GM19099 (cell line): ENCODE results near the gene LRMDA.

Source experiments
- POLR2A ChIP-seq: IDR thresholded peaks from 3 replicates; pipeline ENCODE4 v1.6.1; 2011; ENCODE audit warnings: low read depth; ENCODE audit not compliant: insufficient read length; ENCODE audit errors: extremely low read depth

LRMDA gene

DNA sequence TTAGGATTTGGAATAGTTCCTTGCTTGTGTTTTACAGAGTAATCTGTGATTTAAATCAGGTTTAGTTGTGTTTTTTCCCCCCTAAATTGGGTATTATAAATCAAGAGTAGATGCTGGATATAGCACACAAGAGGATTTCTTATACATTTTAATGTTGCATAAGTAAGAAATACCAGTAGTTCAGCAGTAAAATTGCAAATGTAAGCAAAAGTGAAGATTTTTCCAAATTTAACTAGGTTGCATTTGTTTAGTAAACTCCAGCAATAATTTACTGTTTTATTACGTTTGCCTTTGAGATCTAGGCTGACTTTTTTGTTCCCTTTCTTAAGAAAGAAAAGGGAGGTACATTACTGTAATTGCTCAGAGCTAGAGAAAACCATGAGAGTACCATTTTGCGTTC lies 207.3 kb downstream of the LRMDA start:
- no peak for TF ChIP-seq POLR2A

DNA sequence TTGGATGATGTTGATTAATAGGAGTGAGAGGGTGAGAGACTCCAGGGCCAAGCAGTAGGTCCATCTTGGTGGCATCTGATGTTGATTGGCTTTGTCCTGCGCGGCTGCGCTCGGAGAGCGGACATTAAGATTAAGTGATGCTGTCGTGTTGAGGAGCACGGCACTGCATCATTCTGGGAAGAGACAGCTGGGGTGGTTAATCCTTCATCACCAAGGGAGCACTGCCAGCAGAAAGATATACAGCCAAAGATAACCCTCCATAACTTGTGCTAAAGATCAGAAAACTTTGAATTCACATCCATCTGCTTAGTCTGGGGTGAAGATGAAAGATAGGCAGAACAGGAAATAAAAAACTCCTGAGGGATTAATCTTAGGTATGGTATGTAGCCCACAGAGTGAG lies 208.3 kb downstream of the LRMDA start:
- TF ChIP-seq POLR2A, result no peak

DNA sequence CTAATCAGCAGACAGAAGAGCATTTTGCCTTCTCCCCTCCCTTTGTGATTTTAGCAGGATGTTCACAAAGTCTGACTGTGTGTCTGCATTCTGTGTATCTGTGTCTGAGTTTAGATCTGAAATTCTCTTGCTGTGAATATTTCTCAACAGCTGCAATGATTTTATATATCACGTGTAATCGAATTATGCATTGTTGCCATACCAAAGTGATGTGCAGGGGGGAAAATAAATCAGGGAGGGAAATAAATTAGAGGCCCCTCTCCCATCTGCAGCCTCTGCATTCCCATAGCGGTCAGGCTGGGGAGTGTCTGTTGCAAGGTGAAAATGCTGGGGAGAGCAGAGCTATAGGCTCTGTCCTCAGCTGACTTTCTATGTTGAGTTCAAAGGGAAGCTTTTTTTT lies 209.0 kb downstream of the LRMDA start:
- TF ChIP-seq POLR2A, result no peak

- TF ChIP-seq POLR2A, result no peak
Observed at GRCh38 chr10:75640803-75641202, 209.4 kb downstream of the LRMDA start.

GRCh38 chr10:75643405-75643804 lies 212.0 kb downstream of the LRMDA start:
- no peak for TF ChIP-seq POLR2A

- no peak for TF ChIP-seq POLR2A
Observed at GRCh38 chr10:75643944-75644692, 212.7 kb downstream of the LRMDA start.

DNA sequence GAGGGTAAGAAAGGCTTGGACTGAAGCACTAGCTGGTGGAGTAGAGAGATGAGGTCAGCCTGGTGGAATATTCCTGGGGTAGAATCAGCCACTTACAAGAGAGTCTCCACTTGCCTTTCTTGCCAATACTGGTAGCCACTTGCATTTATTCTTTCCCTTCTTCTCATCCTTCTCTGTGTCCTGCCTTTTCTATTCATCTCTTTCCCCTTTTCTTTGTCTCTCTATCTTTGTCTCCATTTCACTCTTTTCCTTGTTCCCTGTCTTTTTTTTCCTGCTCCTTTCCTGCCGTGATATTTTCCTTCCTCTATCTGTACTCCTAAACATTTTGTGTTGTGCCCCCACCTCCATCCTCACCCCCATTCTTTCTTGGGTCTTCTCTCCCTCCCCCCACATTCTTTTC lies 214.3 kb downstream of the LRMDA start:
- no peak for TF ChIP-seq POLR2A

DNA sequence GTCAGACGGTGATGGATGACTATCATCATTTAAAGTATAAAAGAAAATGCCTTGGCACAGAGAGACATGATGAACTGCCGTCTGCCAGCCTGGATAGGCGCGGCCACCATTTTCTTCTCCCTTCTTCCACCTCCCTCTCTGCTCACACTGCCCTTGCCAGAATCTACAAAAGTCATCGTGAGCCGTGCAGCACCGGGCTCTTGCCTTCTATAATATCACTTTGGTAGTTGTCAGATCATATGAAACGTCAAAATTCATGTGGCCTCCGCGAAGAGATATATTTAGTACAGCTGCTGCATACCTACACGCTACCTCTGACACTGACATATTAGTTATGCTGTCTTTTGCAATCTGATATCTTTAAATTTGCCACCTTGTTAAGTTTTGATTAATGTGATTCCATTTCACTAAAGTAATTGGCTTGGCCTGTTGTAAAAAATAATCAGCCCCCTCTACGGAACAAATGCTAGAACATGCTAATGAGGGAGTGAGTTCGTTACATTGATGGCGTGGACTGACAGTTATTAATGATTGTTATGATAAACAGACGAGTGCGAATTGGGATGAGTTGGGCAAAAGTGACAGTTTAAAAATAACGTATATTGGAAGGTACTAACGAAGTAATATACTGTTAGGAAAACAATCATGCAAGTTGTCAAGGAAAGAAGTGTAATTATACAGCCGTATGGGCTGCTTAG lies 214.9 kb downstream of the LRMDA start:
- no peak for TF ChIP-seq POLR2A

DNA sequence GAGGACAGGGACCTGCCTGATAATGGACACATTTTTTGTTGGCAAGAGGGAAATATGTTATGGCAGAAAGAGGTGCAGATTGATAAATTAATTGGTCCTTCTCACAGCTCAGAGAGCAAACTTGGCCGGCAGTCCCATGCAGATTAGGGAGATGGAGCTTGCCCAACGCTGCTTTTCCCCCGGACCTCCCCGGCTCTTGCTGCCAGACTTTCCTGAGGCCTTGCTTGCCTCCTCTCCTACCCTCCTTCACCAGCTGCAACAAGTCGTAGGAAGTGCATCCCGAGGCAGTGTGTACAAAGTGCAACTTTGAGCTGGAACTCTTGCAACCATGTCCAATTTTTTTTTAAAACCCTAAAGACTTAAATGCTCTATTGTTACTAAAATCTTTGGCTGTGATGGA lies 215.5 kb downstream of the LRMDA start:
- no peak for TF ChIP-seq POLR2A

- no peak for TF ChIP-seq POLR2A
Observed at GRCh38 chr10:75647675-75648074, 216.3 kb downstream of the LRMDA start.

DNA sequence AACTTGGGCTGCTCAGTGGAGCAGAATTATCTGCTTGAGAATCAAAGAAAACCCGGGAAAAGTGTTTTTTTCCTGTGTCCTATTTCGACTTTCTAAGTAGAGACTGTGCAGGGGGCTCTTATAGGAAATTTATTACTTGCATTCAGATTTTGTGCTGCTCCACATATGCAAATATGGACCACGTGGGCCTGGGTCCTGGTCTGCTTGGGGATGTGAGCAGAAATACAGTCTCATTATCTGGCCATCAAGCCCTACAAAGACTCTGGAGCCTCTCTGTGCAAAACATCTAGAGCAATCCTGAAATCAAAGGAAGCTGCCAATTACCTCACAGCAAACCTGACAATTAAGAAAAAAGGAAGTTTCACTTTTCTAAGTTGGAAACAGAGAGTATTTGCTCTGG lies 216.9 kb downstream of the LRMDA start:
- TF ChIP-seq POLR2A, result no peak

- no peak for TF ChIP-seq POLR2A
Observed at GRCh38 chr10:75648854-75649253, 217.4 kb downstream of the LRMDA start.

DNA sequence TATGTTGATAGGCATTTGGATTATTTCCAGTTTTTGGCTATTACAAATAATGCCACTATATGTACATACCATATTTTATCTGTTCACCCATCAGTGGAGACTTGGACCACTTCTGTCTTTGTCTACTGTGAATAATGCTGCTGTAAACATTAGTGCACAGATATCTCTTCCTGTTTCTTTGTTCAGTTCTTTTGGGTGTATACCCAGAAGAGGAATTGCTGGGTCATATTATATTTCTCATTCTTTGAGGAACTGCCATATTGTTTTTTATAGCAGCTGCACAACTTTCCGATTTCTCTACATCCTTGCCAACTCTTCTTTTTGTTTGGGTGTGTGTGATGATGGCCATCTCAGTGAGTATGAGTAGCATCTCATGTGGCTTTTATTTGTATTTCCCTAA lies 218.0 kb downstream of the LRMDA start:
- no peak for TF ChIP-seq POLR2A

- no peak for TF ChIP-seq POLR2A
Observed at GRCh38 chr10:75650648-75651047, 219.2 kb downstream of the LRMDA start.

- TF ChIP-seq POLR2A, result no peak
Observed at GRCh38 chr10:75651417-75651816, 220.0 kb downstream of the LRMDA start.

GRCh38 chr10:75652146-75652740 lies 220.8 kb downstream of the LRMDA start:
- no peak for TF ChIP-seq POLR2A
